Lung (tissue), 12 donors: Measurements from ENCODE around the gene KHDRBS2. TPM values are rescaled to one million over a fixed set of nuclear protein-coding genes. Genes with fewer than 3 reads are reported as not detected.

Experiments
- ATAC-seq: fragments of 200-7000 bp; cut with Tn5 transposase; one replicate; pipeline ENCODE4 v1.9.1; 2020; ENCODE audit warnings: moderate number of reproducible peaks; ENCODE audit not compliant: insufficient read depth, low FRiP score
- DNase-seq, 3 donors: peaks; one replicate each; pipeline ENCODE4 v3.0.0-alpha.2; 2013 to 2017
- H3K27ac ChIP-seq, 2 donors: one replicate each; pipeline ENCODE4 v1.5.1; 2013; ENCODE audit warnings: mild to moderate bottlenecking in 2 of 2, moderate library complexity in 2 of 2, control low read depth in 1 of 2, inconsistent platforms in 1 of 2, low read depth in 1 of 2, low read length in 1 of 2
- H3K27me3 ChIP-seq, 3 donors: one replicate each; pipeline ENCODE4 v1.5.1; 2013; ENCODE audit warnings: low read length in 2 of 3; ENCODE audit not compliant: control insufficient read depth in 3 of 3, insufficient read depth in 3 of 3
- H3K36me3 ChIP-seq, 4 donors: one replicate each; pipeline ENCODE4 v1.5.1; 2013; ENCODE audit warnings: low read length in 4 of 4, mild to moderate bottlenecking in 1 of 4, moderate library complexity in 1 of 4; ENCODE audit not compliant: control insufficient read depth in 4 of 4, insufficient read depth in 4 of 4
- H3K4me1 ChIP-seq, 5 donors: one replicate each; pipeline ENCODE4 v1.5.1; 2013; ENCODE audit warnings: low read length in 5 of 5, mild to moderate bottlenecking in 2 of 5, moderate library complexity in 1 of 5; ENCODE audit not compliant: control insufficient read depth in 5 of 5, insufficient read depth in 5 of 5
- H3K4me3 ChIP-seq: one replicate; pipeline ENCODE4 v1.5.1; 2013; ENCODE audit warnings: mild to moderate bottlenecking, control low read depth, moderate library complexity
- H3K9ac ChIP-seq, 2 donors: one replicate each; pipeline ENCODE4 v1.5.1; 2013; ENCODE audit warnings: low read length in 2 of 2, control low read depth in 1 of 2; ENCODE audit not compliant: insufficient read depth in 1 of 2
- H3K9me3 ChIP-seq, 4 donors: one replicate each; pipeline ENCODE4 v1.5.1; 2013; ENCODE audit warnings: low read length in 3 of 4, mild to moderate bottlenecking in 1 of 4, moderate library complexity in 1 of 4; ENCODE audit not compliant: control insufficient read depth in 4 of 4, insufficient read depth in 3 of 4
- CTCF ChIP-seq: IDR thresholded peaks from 2 replicates; pipeline ENCODE4 v1.5.1; 2012; ENCODE audit warnings: mild to moderate bottlenecking; ENCODE audit errors: control extremely low read depth, extremely low read depth
- WGBS, 2 donors: extraction: QIAGEN DNeasy Blood & Tissue Kit; methylation state at CpG; one replicate each; pipeline ENCODE4 v1.1.7; 2013; 5-methylcytosine and 5-hydroxymethylcytosine counted together
- polyA plus RNA-seq, 2 donors: library from polyadenylated mRNA; stranded (reverse); fragments of 200-250 nt; gene quantifications; one replicate each; pipeline ENCODE4 v1.2.1, GENCODE V29; 2013
- total RNA-seq, 2 donors: library from RNA; depleted of rRNA in 1 of 2; stranded (reverse); fragments of >200 nt in 1 of 2; gene quantifications; one replicate each; pipeline ENCODE4 v1.2.1, GENCODE V29; 2014 to 2021
- donor health status: control.
- donor health status: control.
- donor health status: Bipolar disorder and iron deficiency.
- donor health status: healthy.
- donor health status: DM: yes; HTN: yes; CAD: no.

The KHDRBS2 gene
- total and polyA plus RNA-seq, 4 donors = 0.68 to 43.9 (median 3.8) TPM

- no peak for DNase-seq
- 93 to 95% methylated on average over 2 of the region's 2 CpGs for WGBS, 2 donors
- no peaks in the 10 kb centered on the region for H3K9me3 ChIP-seq
- no peak overlapping the region for H3K27ac ChIP-seq
- H3K9ac ChIP-seq = no peak overlapping the region
- no peak overlapping the region for H3K4me3 ChIP-seq
- no peaks in the 10 kb centered on the region for H3K4me1 ChIP-seq
- ATAC-seq = no peak
- H3K36me3 ChIP-seq = no peaks in the 10 kb centered on the region
- no peak for TF ChIP-seq CTCF
- H3K27me3 ChIP-seq = no peaks in the 10 kb centered on the region
These were observed 597.9 kb downstream of the KHDRBS2 start for GRCh38 chr6:61688165-61688564.

- H3K9me3 ChIP-seq = peaks cover 0 to 2% (median 0%) of the 10 kb centered on the region in 4 donors
- WGBS, 2 donors = 45 to 48% methylated on average over 2 of the region's 2 CpGs
- no peak for TF ChIP-seq CTCF
- H3K9ac ChIP-seq = no peak overlapping the region
- H3K27ac ChIP-seq = no peak overlapping the region
- no peaks in the 10 kb centered on the region for H3K27me3 ChIP-seq
- H3K4me3 ChIP-seq = no peak overlapping the region
- no peak for DNase-seq
- H3K4me1 ChIP-seq = no peaks in the 10 kb centered on the region
- no peaks in the 10 kb centered on the region for H3K36me3 ChIP-seq
- no peak for ATAC-seq
These were observed 603.5 kb downstream of the KHDRBS2 start for GRCh38 chr6:61682562-61682961.

- no peak for TF ChIP-seq CTCF
- no peak for DNase-seq
These were observed 606.4 kb downstream of the KHDRBS2 start for GRCh38 chr6:61679625-61680024.

GRCh38 chr6:61675734-61676133 is 610.3 kb downstream of the KHDRBS2 start:
- TF ChIP-seq CTCF = no peak

More at GRCh38 chr6:61679625-61680024, 606.4 kb downstream of the KHDRBS2 start:
- no peak overlapping the region for H3K27ac ChIP-seq
- 89 to 90% methylated on average over 6 of the region's 6 CpGs for WGBS, 2 donors
- ATAC-seq = no peak
- peaks cover 0 to 2% (median 0%) of the 10 kb centered on the region in 5 donors for H3K4me1 ChIP-seq
- peaks cover 0 to 2% (median 0%) of the 10 kb centered on the region in 4 donors for H3K9me3 ChIP-seq
- no peaks in the 10 kb centered on the region for H3K27me3 ChIP-seq
- no peak overlapping the region for H3K4me3 ChIP-seq
- no peaks in the 10 kb centered on the region for H3K36me3 ChIP-seq
- no peak overlapping the region for H3K9ac ChIP-seq

More at GRCh38 chr6:61675734-61676133, 610.3 kb downstream of the KHDRBS2 start:
- no peaks in the 10 kb centered on the region for H3K36me3 ChIP-seq
- H3K27ac ChIP-seq = no peak overlapping the region
- WGBS, 2 donors = 87 to 88% methylated on average over 2 of the region's 2 CpGs
- peaks cover 0 to 2% (median 0%) of the 10 kb centered on the region in 4 donors for H3K9me3 ChIP-seq
- ATAC-seq (no peak), DNase-seq (no peak)
- no peaks in the 10 kb centered on the region for H3K27me3 ChIP-seq
- no peak overlapping the region for H3K4me3 ChIP-seq
- H3K9ac ChIP-seq = no peak overlapping the region
- H3K4me1 ChIP-seq = peaks cover 0 to 2% (median 0%) of the 10 kb centered on the region in 5 donors
